ENCODE measurements around the gene ADAM15.
A peak's percentile ranks its signal among the peaks of the same experiment; 100 is the strongest.

ADAM15 gene

GRCh38 chr1:155012776-155013602 is 38.1 kb upstream of the ADAM15 start:
- DNase-seq (ENCODE audit: low read depth) = no peak

- peak; percentile 48 for DNase-seq (ENCODE audit: low read depth)
These were observed 37.5 kb upstream of the ADAM15 start for GRCh38 chr1:155013632-155014031.

- no peak for DNase-seq (ENCODE audit: low read depth)
These were observed 36.2 kb upstream of the ADAM15 start for GRCh38 chr1:155014709-155015508.

- DNase-seq (ENCODE audit: low read depth) = no peak
These were observed 35.4 kb upstream of the ADAM15 start for GRCh38 chr1:155015527-155016230.

- DNase-seq (ENCODE audit: low read depth) = no peak
These were observed 34.8 kb upstream of the ADAM15 start for GRCh38 chr1:155016231-155016831.

GRCh38 chr1:155017041-155017945 is 33.8 kb upstream of the ADAM15 start:
- peak; percentile 85 for DNase-seq (ENCODE audit: low read depth)

GRCh38 chr1:155017946-155018316 is 33.2 kb upstream of the ADAM15 start:
- DNase-seq (ENCODE audit: low read depth) = no peak

GRCh38 chr1:155018617-155019348 is 32.3 kb upstream of the ADAM15 start:
- no peak for DNase-seq (ENCODE audit: low read depth)

- DNase-seq (ENCODE audit: low read depth) = no peak
These were observed 31.5 kb upstream of the ADAM15 start for GRCh38 chr1:155019377-155020245.

GRCh38 chr1:155022136-155022926 is 28.8 kb upstream of the ADAM15 start:
- no peak for DNase-seq (ENCODE audit: low read depth)

- DNase-seq (ENCODE audit: low read depth) = no peak
These were observed 28.2 kb upstream of the ADAM15 start for GRCh38 chr1:155022927-155023236.

GRCh38 chr1:155023627-155024026 is 27.5 kb upstream of the ADAM15 start:
- no peak for DNase-seq (ENCODE audit: low read depth)

GRCh38 chr1:155024315-155024714 is 26.8 kb upstream of the ADAM15 start:
- no peak for DNase-seq (ENCODE audit: low read depth)

GRCh38 chr1:155026154-155026553 is 25.0 kb upstream of the ADAM15 start:
- no peak for DNase-seq (ENCODE audit: low read depth)

- no peak for DNase-seq (ENCODE audit: low read depth)
These were observed 24.5 kb upstream of the ADAM15 start for GRCh38 chr1:155026588-155026987.

GRCh38 chr1:155029513-155030242 is 21.4 kb upstream of the ADAM15 start:
- no peak for DNase-seq (ENCODE audit: low read depth)

GRCh38 chr1:155030243-155030795 is 20.8 kb upstream of the ADAM15 start:
- no peak for DNase-seq (ENCODE audit: low read depth)

GRCh38 chr1:155030899-155031298 is 20.2 kb upstream of the ADAM15 start:
- no peak for DNase-seq (ENCODE audit: low read depth)
